Activated CD8-positive, alpha-beta memory T cell treated with anti-CD3 and anti-CD28 coated beads, Interleukin-2, amount 50 U/mL, for 1 hour (primary cell): Measurements from ENCODE around the gene OR2G6.
"Not testable (repeated sequence)": the region's sequence is repeated elsewhere in the genome, so short reads cannot be mapped to it uniquely, and the experiment has no call there.

ENCODE experiments used
- DNase-seq: peaks from one replicate; pipeline ENCODE4 v3.0.0-alpha.2; 2020; ENCODE audit errors: extremely low read depth

OR2G6 gene

GRCh38 chr1:248574657-248575056 is 66.8 kb downstream of the OR2G6 start, which contains the start of gene OR2T34:
Gene OR2T34, minus strand, starts transcription at chr1:248574757. Its CDS starts 0 bp downstream, at chr1:248574757.
- not testable (repeated sequence) for DNase-seq

- no peak for DNase-seq
Observed at GRCh38 chr1:248576260-248576980, 68.5 kb downstream of the OR2G6 start.
